ENCODE data around the gene BTBD7.

DNA sequence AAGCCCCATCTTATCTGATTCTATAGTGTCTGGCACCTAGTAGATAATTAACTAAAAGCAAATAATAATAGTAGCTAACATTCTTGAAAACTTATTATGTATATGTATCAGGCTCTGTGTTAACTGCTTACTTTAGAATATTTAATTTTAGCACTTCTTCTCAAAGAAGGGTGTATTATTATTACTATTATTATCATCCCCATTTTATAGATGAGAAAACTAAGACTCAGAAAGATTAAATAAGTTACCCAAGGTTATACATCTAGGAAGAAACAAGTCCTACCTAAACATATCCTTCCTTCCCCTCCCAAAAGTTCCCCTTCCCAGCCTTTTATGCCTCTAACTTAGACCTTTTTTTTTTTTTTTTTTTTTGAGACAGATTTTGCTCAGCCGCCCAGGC lies 64.4 kb downstream of the BTBD7 start:
- TF ChIP-seq, protein P1, sequence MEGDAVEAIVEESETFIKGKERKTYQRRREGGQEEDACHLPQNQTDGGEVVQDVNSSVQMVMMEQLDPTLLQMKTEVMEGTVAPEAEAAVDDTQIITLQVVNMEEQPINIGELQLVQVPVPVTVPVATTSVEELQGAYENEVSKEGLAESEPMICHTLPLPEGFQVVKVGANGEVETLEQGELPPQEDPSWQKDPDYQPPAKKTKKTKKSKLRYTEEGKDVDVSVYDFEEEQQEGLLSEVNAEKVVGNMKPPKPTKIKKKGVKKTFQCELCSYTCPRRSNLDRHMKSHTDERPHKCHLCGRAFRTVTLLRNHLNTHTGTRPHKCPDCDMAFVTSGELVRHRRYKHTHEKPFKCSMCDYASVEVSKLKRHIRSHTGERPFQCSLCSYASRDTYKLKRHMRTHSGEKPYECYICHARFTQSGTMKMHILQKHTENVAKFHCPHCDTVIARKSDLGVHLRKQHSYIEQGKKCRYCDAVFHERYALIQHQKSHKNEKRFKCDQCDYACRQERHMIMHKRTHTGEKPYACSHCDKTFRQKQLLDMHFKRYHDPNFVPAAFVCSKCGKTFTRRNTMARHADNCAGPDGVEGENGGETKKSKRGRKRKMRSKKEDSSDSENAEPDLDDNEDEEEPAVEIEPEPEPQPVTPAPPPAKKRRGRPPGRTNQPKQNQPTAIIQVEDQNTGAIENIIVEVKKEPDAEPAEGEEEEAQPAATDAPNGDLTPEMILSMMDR (optimal IDR thresholded peaks at IDR 0.05 in 1 of 3, IDR thresholded peaks at IDR 0.05 in 1 of 3, conservative IDR thresholded peaks at IDR 0.05 in 1 of 3; ENCODE audit: extremely low read depth in 1 of 3, insufficient read depth in 2 of 3, low read length in 3 of 3) = no peak
- TF ChIP-seq EZH2 (IDR thresholded peaks at IDR 0.05; ENCODE audit: low read length) = no peak
